Measurements from ENCODE around the gene AGAP2. TPM values are rescaled to one million over a fixed set of nuclear protein-coding genes. Genes with fewer than 3 reads are reported as not detected.

Gene AGAP2
- polyA plus RNA-seq, 1 donor from 2014 or later: 4.1 TPM

DNA sequence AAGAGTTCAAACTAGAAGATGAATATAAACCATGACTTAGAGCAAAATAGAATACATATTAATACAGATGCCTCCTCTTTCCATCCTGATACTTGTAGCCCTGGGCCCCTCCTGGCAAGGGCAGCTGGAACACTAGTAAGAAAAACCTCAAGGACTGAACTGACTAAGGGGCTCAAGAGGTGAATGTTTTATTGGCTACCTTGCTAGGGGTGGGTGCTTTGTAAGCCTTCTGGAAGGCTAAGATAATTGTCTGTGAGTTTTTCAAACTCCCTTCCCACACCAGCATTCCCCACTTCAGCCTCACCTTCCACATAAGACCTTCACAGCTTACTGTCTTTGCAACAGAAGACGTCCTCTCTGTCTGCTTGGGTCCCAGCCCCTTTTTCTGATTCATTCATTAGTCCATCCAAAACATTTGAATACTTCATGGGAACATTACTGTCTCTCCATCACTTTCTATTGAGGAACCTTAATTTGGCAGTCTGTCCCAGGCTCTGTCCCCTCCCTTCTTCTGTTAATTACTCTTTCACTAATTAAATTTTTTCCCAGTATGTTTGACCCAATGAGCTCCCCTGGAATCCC, 15.3 kb upstream of the AGAP2 start:
- Mint-ChIP-seq H3K4me1 (peaks cover 22 to 47% (median 45%) of the 10 kb centered on the region in 3 donors), H3K4me3 (peak overlapping the region; percentile 77 to 97 (median 93)), H3K27ac (peak overlapping the region; percentile 65 to 98 (median 85)), H3K9me3 (no peaks in the 10 kb centered on the region), H3K27me3 (no peaks in the 10 kb centered on the region), H3K36me3 (peaks cover 3% of the 10 kb centered on the region)

GRCh38 chr12:57752668-57753000, 14.1 kb upstream of the AGAP2 start:
- H3K27ac Mint-ChIP-seq: peak overlapping the region; percentile 85 to 98 (median 96)
- H3K4me3 Mint-ChIP-seq: peak overlapping the region; percentile 77 to 95 (median 90)
- H3K9me3 Mint-ChIP-seq: no peaks in the 10 kb centered on the region
- H3K36me3 Mint-ChIP-seq: peaks cover 3% of the 10 kb centered on the region
- no peaks in the 10 kb centered on the region for H3K27me3 Mint-ChIP-seq
- peaks cover 22 to 45% (median 44%) of the 10 kb centered on the region in 3 donors for H3K4me1 Mint-ChIP-seq

DNA sequence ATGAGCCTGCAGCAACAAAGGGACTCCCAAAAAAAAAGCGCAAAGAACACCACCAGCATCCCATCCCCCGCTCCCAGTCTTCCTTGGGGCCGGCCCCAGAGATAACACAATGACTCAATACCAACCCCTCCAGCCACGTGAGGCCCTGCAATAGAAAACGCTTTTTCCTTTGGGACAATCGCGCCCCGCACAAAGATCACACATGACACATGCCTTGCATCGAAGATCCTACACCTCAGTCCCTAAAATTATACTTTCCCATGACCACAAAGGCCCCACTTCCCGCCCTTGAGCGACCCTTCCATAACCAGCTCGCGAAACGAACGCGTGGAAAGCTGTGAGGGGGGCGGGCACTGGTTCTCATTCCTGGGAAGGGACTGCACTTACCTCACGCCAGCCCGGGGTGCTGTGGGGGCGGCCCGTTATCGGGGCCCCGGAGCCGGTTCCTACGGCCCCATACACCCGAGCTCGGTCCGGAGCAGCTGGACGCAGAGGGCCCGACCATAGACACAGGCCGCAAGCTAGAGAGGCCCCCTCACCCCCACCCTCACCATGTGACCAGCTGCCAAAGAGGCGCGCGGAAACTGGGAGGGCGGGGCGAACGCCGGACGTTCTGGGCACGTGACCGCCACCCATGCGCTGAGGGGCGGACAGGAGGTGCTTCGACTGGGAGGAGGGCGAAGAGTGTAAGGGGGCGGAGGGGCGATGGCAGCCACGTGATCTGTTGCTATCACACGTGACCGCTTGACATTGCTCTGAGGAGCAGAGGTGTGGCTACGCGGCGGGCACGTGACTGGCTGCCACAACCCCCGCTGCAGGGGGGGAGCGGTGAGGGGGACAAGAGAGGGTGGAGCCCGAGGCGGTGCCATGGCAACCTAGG, 13.5 kb upstream of the AGAP2 start, which contains the start of gene CDK4:
Gene CDK4 (minus strand): TSS at position 523 of the 880 bp plus-strand sequence. CDS start 593 bp downstream, outside the sequence.
- H3K27me3 Mint-ChIP-seq: no peaks in the 10 kb centered on the region
- peaks cover 22 to 44% (median 43%) of the 10 kb centered on the region in 3 donors for H3K4me1 Mint-ChIP-seq
- peak within 1 kb of the TSS; percentile 77 to 95 (median 90) for H3K4me3 Mint-ChIP-seq
- H3K36me3 Mint-ChIP-seq: peaks cover 1% of the 10 kb centered on the region
- H3K9me3 Mint-ChIP-seq: no peaks in the 10 kb centered on the region
- peak within 1 kb of the TSS; percentile 85 to 98 (median 96) for H3K27ac Mint-ChIP-seq

DNA sequence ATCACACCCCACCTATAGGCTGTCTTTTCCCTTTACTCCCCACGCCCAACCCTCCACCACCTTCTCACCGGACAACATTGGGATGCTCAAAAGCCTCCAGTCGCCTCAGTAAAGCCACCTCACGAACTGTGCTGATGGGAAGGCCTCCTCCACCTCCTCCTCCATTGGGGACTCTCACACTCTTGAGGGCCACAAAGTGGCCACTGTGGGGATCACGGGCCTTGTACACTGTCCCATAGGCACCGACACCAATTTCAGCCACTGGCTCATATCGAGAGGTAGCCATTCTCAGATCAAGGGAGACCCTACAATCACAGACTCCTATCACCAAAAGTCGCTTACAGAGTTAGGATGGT, 12.9 kb upstream of the AGAP2 start:
- Mint-ChIP-seq H3K27ac (peak overlapping the region; percentile 85 to 98 (median 96)), H3K36me3 (peaks cover 1% of the 10 kb centered on the region), H3K9me3 (no peaks in the 10 kb centered on the region), H3K4me3 (peak overlapping the region; percentile 77 to 95 (median 90)), H3K27me3 (no peaks in the 10 kb centered on the region), H3K4me1 (peaks cover 18 to 40% (median 38%) of the 10 kb centered on the region in 3 donors)

DNA sequence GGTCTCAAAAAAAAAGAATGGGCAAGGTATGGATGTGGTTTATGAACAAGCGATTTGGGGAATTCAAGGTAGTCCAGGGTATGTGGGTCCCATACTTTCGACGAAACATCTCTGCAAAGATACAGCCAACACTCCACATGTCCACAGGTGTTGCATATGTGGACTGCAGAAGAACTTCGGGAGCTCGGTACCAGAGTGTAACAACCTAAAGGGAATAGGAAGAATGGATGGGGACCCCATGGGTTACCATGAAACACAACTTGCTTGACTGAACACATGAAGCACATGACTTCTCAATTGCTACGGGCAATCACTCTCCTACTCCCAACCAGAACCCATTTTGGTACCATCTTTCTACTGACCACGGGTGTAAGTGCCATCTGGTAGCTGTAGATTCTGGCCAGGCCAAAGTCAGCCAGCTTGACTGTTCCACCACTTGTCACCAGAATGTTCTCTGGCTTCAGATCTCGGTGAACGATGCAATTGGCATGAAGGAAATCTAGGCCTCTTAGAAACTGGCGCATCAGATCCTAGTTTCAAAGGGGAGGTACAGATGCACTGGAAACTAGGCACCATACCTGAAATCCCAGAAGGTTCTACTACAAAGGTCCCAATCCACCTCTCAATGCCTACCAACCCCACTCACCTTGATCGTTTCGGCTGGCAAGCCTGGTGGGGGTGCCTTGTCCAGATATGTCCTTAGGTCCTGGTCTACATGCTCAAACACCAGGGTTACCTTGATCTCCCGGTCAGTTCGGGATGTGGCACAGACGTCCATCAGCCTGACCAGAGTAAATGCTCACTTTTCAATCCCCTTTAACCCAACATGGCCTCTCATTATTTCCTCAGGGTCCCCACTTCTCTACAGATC, 12.3 kb upstream of the AGAP2 start:
- H3K4me3 Mint-ChIP-seq: peak overlapping the region; percentile 77 to 95 (median 90)
- peaks cover 19 to 42% (median 39%) of the 10 kb centered on the region in 3 donors for H3K4me1 Mint-ChIP-seq
- no peaks in the 10 kb centered on the region for H3K27me3 Mint-ChIP-seq
- H3K27ac Mint-ChIP-seq: peak overlapping the region in 2 of 3 donors; percentile 85 to 98
- H3K36me3 Mint-ChIP-seq: no peaks in the 10 kb centered on the region
- H3K9me3 Mint-ChIP-seq: no peaks in the 10 kb centered on the region

DNA sequence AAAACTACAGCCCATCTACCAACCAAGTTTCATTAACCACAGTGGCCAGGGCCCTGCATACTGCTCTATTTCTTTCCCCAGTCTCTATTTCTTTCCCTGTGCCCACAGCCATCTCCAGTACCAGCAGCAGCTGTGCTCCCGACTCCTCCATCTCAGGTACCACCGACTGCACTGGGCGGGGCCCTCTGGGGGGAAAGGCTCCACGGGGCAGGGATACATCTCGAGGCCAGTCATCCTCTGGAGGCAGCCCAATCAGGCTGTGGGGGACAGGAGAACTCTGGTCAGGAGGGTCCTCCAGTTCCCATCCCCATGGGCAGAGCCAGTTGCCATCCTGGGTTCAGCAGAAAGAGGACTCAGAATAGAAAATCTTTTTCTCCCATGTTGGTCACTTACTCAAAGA, 10.5 kb upstream of the AGAP2 start:
- Mint-ChIP-seq H3K9me3 (no peaks in the 10 kb centered on the region), H3K27ac (no peak overlapping the region), H3K27me3 (no peaks in the 10 kb centered on the region), H3K36me3 (no peaks in the 10 kb centered on the region), H3K4me1 (peaks cover 25 to 47% (median 42%) of the 10 kb centered on the region in 3 donors), H3K4me3 (peak overlapping the region in 1 of 4 donors; percentile 5)

DNA sequence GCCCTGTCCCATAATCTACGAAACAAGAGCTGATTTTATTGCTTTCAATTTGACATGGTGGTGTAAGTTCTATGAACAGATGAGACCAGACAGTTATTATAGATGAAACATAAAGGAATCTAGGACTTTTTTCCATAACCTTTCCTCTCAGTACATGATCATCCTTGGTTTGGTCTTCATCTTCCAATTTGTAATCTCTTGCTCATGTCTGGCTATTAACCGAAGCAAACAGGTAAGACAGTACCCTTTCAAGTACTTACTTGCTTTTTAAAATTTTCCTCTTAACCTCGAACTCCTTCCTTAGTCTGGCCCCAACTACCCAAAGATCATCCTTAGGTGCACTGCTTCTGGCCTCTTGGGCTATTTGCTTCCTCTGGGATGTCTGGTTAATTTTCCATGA, 7.5 kb upstream of the AGAP2 start:
- Mint-ChIP-seq H3K27me3 (peaks cover under 1% of the 10 kb centered on the region), H3K9me3 (no peaks in the 10 kb centered on the region), H3K4me1 (peaks cover 16 to 35% (median 33%) of the 10 kb centered on the region in 3 donors), H3K36me3 (no peaks in the 10 kb centered on the region), H3K27ac (peak overlapping the region; percentile 62 to 97 (median 88)), H3K4me3 (peak overlapping the region; percentile 78 to 97 (median 95))

DNA sequence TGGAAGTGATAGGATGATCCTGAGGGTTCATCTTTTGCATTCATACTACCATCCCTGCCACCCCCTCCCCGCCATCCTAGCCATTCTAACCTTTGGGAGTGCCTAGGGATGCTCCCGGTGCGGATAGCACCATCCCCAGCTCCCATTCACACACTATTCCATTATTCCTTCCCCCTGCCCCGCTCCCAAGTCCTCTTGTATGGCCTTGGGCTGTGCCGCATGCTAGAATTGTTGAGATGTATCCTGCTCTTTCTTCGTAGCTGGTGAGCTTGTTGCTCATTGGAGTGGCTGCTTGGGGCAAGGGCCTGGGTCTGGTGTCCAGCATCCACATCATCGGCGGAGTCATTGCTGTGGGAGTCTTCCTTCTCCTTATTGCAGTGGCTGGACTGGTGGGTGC, 6.9 kb upstream of the AGAP2 start:
- Mint-ChIP-seq H3K4me3 (peak overlapping the region; percentile 78 to 97 (median 95)), H3K36me3 (no peaks in the 10 kb centered on the region), H3K27ac (peak overlapping the region; percentile 62 to 97 (median 97)), H3K27me3 (peaks cover 2% of the 10 kb centered on the region), H3K9me3 (no peaks in the 10 kb centered on the region), H3K4me1 (peaks cover 21 to 36% (median 35%) of the 10 kb centered on the region in 3 donors)

DNA sequence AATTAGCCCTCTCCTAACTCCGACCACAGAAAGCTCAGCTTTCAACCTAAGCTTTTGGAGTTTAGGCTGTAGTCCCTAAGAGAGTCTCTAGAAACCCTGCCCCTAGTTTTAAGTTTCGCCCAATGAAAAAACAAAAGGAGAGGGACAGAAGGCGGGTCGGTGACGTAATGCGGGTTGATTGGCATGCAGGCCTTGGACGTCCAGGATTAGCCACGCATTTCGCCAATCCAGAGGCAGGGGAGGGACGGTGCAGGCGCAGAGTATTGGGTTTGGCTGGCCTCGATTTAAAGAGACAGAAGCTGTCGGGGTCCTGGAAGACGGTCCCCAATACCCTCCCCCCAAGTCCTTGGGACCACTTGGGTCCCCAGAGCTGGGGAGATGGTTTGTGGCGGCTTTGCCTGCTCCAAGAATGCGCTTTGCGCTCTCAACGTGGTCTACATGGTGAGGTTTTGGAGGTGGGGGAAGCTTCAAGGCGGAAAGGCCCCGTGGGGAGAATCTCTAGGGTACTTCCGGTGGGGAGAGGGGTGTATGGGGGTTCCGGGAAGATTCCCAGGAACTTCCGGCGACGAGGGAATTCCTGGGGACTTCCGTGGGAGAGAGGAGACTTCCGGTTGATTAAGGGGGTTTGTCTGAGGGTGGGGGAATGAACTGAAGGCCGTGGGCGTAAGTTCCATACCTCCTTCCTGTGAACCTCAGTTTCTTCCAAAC, 6.4 kb upstream of the AGAP2 start, which contains the start of gene TSPAN31:
Gene TSPAN31 (plus strand): TSS at position 263 of the 708 bp plus-strand sequence. CDS start 116 bp downstream, at position 379.
- Mint-ChIP-seq H3K27ac (peak within 1 kb of the TSS; percentile 62 to 97 (median 97)), H3K27me3 (peaks cover 2% of the 10 kb centered on the region), H3K4me3 (peak within 1 kb of the TSS; percentile 78 to 97 (median 95)), H3K36me3 (no peaks in the 10 kb centered on the region), H3K9me3 (no peaks in the 10 kb centered on the region), H3K4me1 (peaks cover 21 to 37% (median 34%) of the 10 kb centered on the region in 3 donors)

GRCh38 chr12:57744194-57744776, 5.7 kb upstream of the AGAP2 start:
- peak overlapping the region; percentile 62 to 97 (median 97) for H3K27ac Mint-ChIP-seq
- peaks cover 21 to 39% (median 39%) of the 10 kb centered on the region in 3 donors for H3K4me1 Mint-ChIP-seq
- H3K9me3 Mint-ChIP-seq: no peaks in the 10 kb centered on the region
- no peaks in the 10 kb centered on the region for H3K36me3 Mint-ChIP-seq
- peaks cover 2% of the 10 kb centered on the region for H3K27me3 Mint-ChIP-seq
- H3K4me3 Mint-ChIP-seq: peak overlapping the region; percentile 78 to 97 (median 95)

DNA sequence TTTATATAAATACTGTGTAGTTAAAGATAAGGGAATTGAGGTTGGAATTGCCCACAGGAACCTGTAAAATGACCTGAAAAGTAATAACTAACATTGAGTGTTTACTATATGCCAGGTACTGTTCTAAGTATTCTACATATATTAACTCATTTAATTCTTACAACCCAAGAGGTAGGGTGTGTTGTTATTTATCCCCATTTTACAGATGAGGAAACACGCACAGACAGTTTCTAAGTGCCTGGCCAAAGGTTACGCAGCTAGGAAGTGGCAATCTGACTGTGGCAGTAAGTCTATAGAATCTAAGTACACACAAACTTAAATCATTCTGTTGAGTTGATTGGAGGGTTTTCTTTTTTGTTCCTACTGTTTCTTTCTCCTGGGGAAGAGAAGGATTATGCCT, 5.2 kb upstream of the AGAP2 start:
- peak overlapping the region; percentile 3 to 96 (median 86) for H3K4me3 Mint-ChIP-seq
- H3K9me3 Mint-ChIP-seq: no peaks in the 10 kb centered on the region
- H3K36me3 Mint-ChIP-seq: no peaks in the 10 kb centered on the region
- peak overlapping the region; percentile 62 to 97 (median 97) for H3K27ac Mint-ChIP-seq
- peaks cover 21 to 43% (median 40%) of the 10 kb centered on the region in 3 donors for H3K4me1 Mint-ChIP-seq
- H3K27me3 Mint-ChIP-seq: peaks cover 2% of the 10 kb centered on the region

DNA sequence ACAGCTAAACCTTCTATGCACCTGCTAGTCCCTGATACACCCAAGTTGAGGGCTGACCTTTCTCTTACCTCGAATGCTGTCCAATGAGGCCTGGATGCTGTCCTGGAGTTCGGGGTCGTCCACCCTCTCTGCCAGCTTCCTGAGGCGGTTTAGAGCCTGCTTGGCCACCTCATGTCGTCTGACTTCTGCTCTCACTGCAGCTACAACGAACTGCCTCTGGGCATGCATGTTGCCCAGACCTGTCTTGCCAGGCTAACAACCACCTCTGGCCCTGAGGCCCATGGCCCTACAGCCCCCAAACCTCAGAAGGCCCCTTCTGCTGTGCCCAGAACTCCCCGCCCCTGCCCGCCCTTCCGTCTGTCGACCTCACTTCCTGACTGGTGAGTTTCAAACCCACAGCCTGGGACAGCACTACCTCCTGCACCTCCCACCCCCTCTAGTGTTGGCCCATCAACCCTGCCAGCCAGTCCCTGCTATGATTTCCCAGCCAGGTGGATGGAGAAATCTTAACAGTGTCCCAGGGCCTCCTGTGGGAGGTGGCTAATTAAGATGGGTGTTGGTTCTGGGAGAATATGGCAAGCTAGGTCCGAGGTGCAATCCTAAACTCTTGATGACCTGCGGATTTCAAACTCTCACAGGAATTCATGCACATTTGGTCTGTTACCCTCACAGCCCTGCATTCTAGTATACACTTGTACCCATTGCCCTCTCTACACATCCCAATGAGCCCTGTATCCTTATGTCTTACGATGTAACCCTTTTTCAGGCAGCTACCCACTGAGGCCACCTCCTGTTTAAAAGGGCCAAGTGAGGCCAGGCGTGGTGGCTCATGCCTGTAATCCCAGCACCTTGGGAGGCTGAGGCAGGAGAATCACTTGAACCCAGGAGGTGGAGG, 3.5 kb upstream of the AGAP2 start:
- Mint-ChIP-seq H3K9me3 (no peaks in the 10 kb centered on the region), H3K27ac (peak overlapping the region; percentile 81 to 93 (median 91)), H3K4me1 (peaks cover 21 to 43% (median 40%) of the 10 kb centered on the region in 3 donors), H3K27me3 (peaks cover 2% of the 10 kb centered on the region), H3K36me3 (no peaks in the 10 kb centered on the region), H3K4me3 (peak overlapping the region; percentile 82 to 97 (median 92))

- Mint-ChIP-seq H3K27ac (peak overlapping the region; percentile 81 to 94 (median 93)), H3K27me3 (peaks cover 2% of the 10 kb centered on the region), H3K36me3 (no peaks in the 10 kb centered on the region)
Observed at GRCh38 chr12:57741413-57741789, 2.9 kb upstream of the AGAP2 start.

More at GRCh38 chr12:57741413-57741789, 2.9 kb upstream of the AGAP2 start:
- Mint-ChIP-seq H3K4me3 (peak overlapping the region; percentile 82 to 97 (median 92)), H3K9me3 (no peaks in the 10 kb centered on the region), H3K4me1 (peaks cover 20 to 46% (median 40%) of the 10 kb centered on the region in 3 donors)

Measured in IgD-negative memory B cell (primary cell).